GM12801 (cell line): ENCODE data around the gene SETBP1.

Experiments
- CTCF ChIP-seq: IDR thresholded peaks from one replicate; pipeline ENCODE4 v1.5.1; 2011; ENCODE audit warnings: control low read depth; ENCODE audit not compliant: insufficient read length; ENCODE audit errors: extremely low read depth

The SETBP1 gene

GRCh38 chr18:45112682-45113081 lies 432.0 kb downstream of the SETBP1 start:
- no peak for TF ChIP-seq CTCF

GRCh38 chr18:45116116-45116515 lies 435.4 kb downstream of the SETBP1 start:
- no peak for TF ChIP-seq CTCF
